ACC112 (cell line): ENCODE measurements around the gene GNAL.

Experiments
- H2AFZ ChIP-seq: fragments of 200-600 bp; sonication (generic); one replicate; pipeline ENCODE4 v1.6.0; 2017; ENCODE audit warnings: antibody characterized with exemption, low read length; ENCODE audit not compliant: unreplicated experiment
- H3K27ac ChIP-seq: fragments of 200-600 bp; sonication (generic); 2 replicates; pipeline ENCODE4 v1.5.1; 2014; ENCODE audit warnings: low read depth, mild to moderate bottlenecking, antibody characterized with exemption, low read length, moderate library complexity
- H3K27me3 ChIP-seq: fragments of 200-600 bp; sonication (generic); 2 replicates; pipeline ENCODE4 v1.6.1; 2014; ENCODE audit warnings: mild to moderate bottlenecking, antibody characterized with exemption, low read length, moderate library complexity, mixed read lengths; ENCODE audit not compliant: insufficient read depth
- H3K36me3 ChIP-seq: fragments of 200-600 bp; sonication (generic); 2 replicates; pipeline ENCODE4 v1.6.1; 2016; ENCODE audit warnings: mild to moderate bottlenecking, antibody characterized with exemption, low read length, moderate library complexity, mixed read lengths; ENCODE audit not compliant: insufficient read depth
- H3K4me1 ChIP-seq: fragments of 200-600 bp; sonication (generic); one replicate; pipeline ENCODE4 v1.6.1; 2016; ENCODE audit warnings: low read length, mixed read lengths; ENCODE audit not compliant: insufficient read depth, unreplicated experiment, control insufficient read depth
- H3K4me3 ChIP-seq: fragments of 200-600 bp; sonication (generic); 2 replicates; pipeline ENCODE4 v1.5.1; 2014; ENCODE audit warnings: mild to moderate bottlenecking, low read depth, low read length
- H3K79me2 ChIP-seq: fragments of 200-600 bp; sonication (generic); one replicate; pipeline ENCODE4 v1.6.0; 2016; ENCODE audit warnings: low read length; ENCODE audit not compliant: control insufficient read depth, unreplicated experiment, insufficient read depth

The GNAL gene

GRCh38 chr18:11868230-11868629, 179.2 kb downstream of the GNAL start:
- no peak overlapping the region for H2AFZ ChIP-seq
- H3K27me3 ChIP-seq = no peaks in the 10 kb centered on the region

GRCh38 chr18:11871501-11871900, 182.4 kb downstream of the GNAL start:
- Histone ChIP-seq H3K79me2 (no peaks in the 10 kb centered on the region), H3K4me3 (no peak overlapping the region), H3K4me1 (no peaks in the 10 kb centered on the region), H3K27me3 (no peaks in the 10 kb centered on the region), H3K36me3 (no peaks in the 10 kb centered on the region), H3K27ac (no peak overlapping the region), H2AFZ (no peak overlapping the region)

More at GRCh38 chr18:11868230-11868629, 179.2 kb downstream of the GNAL start:
- Histone ChIP-seq H3K36me3 (no peaks in the 10 kb centered on the region), H3K27ac (no peak overlapping the region), H3K4me1 (no peaks in the 10 kb centered on the region), H3K79me2 (no peaks in the 10 kb centered on the region), H3K4me3 (no peak overlapping the region)

DNA sequence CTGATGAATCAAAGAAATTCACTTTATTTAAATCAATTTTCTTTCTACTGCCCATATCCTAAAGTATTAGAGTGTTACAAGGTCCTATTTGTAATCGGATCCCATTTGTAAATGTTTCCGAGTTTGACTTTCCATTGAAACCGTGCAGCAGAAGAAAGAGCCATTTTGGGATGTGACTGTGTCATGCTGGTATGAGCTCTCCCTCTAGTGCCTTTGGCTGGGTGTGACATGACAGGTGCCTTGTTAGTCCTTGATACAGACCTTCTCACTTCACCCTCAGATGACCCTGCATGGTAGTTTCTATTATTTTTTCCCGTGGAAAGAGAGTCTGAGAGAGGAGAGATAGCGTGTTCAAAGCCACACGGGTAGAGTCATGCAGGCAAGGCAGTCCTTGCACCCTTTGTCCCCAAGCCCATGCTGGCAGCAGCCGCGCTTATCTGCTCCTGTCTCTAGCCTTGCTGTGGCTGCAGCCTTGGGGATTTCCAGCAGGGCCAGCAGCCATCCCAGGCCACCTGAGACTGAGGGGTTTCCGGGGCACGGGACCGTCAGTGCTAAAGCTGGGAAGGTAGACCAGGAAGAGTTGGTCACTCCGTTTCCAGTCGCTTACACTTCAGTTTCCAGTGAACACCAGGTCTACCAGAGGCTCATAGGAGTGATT, 183.5 kb downstream of the GNAL start:
- H3K27me3 ChIP-seq = no peaks in the 10 kb centered on the region
- H3K79me2 ChIP-seq = no peaks in the 10 kb centered on the region
- H2AFZ ChIP-seq = peak overlapping the region; percentile 27
- no peak overlapping the region for H3K4me3 ChIP-seq
- H3K36me3 ChIP-seq = no peaks in the 10 kb centered on the region
- no peaks in the 10 kb centered on the region for H3K4me1 ChIP-seq
- no peak overlapping the region for H3K27ac ChIP-seq

GRCh38 chr18:11873670-11874340, 184.7 kb downstream of the GNAL start:
- Histone ChIP-seq H3K27me3 (no peaks in the 10 kb centered on the region), H3K27ac (no peak overlapping the region), H3K4me1 (no peaks in the 10 kb centered on the region), H2AFZ (no peak overlapping the region), H3K36me3 (no peaks in the 10 kb centered on the region), H3K79me2 (no peaks in the 10 kb centered on the region), H3K4me3 (no peak overlapping the region)

- Histone ChIP-seq H3K36me3 (no peaks in the 10 kb centered on the region), H2AFZ (no peak overlapping the region), H3K4me1 (no peaks in the 10 kb centered on the region), H3K27ac (no peak overlapping the region), H3K27me3 (no peaks in the 10 kb centered on the region), H3K4me3 (no peak overlapping the region), H3K79me2 (no peaks in the 10 kb centered on the region)
These were observed 185.6 kb downstream of the GNAL start for GRCh38 chr18:11874676-11875075.

DNA sequence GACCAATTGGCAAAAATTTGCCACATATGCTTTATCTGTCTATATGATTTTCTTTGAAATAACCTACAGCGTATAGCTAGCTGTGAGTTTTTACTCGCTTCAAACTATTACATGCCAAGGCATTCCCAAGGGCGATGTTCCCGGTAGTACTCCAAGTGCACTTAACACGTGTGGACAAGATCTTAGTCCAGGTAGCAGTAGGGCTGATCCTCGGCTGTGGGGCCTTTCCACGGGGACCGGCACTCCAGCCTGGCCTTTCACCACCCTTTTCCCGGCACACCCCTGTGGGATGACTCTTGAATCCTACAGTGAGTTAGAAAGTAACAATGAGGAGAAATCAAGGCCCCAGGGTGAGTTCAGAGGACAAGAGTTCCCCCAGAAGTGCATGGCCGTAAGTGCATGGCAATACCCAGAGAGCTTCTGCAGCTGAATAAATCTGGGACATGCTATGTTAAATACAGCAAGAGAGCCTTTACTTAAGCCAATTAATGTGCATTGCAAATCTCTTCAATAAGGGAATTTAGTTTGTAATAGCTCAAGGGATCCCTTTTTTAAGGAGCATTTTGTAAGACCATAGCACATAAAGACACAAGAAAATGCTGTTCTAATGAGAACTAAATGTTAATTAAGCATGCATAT, 188.6 kb downstream of the GNAL start:
- no peak overlapping the region for H2AFZ ChIP-seq
- no peak overlapping the region for H3K27ac ChIP-seq
- no peaks in the 10 kb centered on the region for H3K4me1 ChIP-seq

DNA sequence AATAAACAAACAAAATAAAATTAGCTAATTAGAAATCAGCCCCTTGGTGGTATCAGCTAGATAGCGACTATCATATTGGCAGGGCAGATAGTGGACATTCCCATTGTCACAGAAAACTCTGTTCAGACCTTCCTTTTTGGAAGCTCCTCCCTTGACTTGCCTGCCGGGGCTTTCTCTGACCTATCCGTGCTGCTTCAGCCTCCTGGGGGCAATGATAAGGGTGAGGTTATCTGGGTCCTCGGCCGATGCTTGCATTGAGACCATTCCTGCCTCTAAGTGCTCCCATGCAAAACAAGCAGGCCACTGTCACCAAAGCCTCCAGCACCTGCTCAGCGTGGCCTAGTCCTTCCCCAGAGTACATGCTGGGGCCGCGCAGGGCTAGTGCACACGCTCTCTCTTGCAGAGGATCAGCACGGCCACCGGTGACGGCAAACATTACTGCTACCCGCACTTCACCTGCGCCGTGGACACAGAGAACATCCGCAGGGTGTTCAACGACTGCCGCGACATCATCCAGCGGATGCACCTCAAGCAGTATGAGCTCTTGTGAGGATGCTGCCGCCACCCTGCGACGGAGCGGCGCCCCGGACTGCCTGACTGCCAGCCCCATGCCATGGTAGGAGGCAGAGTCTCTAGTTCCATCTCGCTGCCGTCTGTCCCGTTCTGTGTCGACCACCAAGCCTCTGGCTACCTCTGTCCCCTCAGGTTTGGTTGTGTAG, 191.7 kb downstream of the GNAL start:
- Histone ChIP-seq H3K4me3 (no peak overlapping the region), H3K27ac (no peak overlapping the region), H3K4me1 (no peaks in the 10 kb centered on the region), H3K27me3 (no peaks in the 10 kb centered on the region), H3K36me3 (no peaks in the 10 kb centered on the region), H3K79me2 (no peaks in the 10 kb centered on the region), H2AFZ (no peak overlapping the region)

More for the DNA sequence above, 188.6 kb downstream of the GNAL start:
- no peak overlapping the region for H3K4me3 ChIP-seq
- no peaks in the 10 kb centered on the region for H3K36me3 ChIP-seq
- no peaks in the 10 kb centered on the region for H3K27me3 ChIP-seq
- no peaks in the 10 kb centered on the region for H3K79me2 ChIP-seq

- Histone ChIP-seq H3K79me2 (no peaks in the 10 kb centered on the region), H3K4me1 (no peaks in the 10 kb centered on the region), H3K27me3 (no peaks in the 10 kb centered on the region), H3K27ac (no peak overlapping the region), H2AFZ (no peak overlapping the region), H3K4me3 (no peak overlapping the region), H3K36me3 (no peaks in the 10 kb centered on the region)
These were observed 193.6 kb downstream of the GNAL start for GRCh38 chr18:11882636-11883035.

DNA sequence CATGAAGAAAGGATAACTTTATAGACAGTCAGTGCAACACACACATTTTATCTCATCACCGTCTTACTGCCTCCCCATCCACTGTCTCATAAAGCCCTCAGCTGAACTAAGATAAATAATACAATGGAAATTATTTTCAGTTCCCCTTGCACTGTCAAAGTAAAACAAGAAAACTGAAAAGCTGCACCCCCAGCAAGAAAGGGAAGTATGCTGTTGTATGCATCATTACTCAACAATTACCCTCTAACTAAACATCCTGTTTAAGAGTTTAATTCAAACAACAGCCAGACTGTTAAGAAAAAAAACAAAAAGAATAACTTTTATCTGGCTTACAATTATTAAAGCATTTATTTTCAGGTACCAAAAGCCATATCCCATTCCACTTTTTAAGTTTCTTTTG, 194.1 kb downstream of the GNAL start:
- no peak overlapping the region for H2AFZ ChIP-seq
- H3K4me3 ChIP-seq = no peak overlapping the region
- no peaks in the 10 kb centered on the region for H3K4me1 ChIP-seq
- no peaks in the 10 kb centered on the region for H3K79me2 ChIP-seq
- no peaks in the 10 kb centered on the region for H3K36me3 ChIP-seq
- H3K27ac ChIP-seq = no peak overlapping the region
- no peaks in the 10 kb centered on the region for H3K27me3 ChIP-seq

DNA sequence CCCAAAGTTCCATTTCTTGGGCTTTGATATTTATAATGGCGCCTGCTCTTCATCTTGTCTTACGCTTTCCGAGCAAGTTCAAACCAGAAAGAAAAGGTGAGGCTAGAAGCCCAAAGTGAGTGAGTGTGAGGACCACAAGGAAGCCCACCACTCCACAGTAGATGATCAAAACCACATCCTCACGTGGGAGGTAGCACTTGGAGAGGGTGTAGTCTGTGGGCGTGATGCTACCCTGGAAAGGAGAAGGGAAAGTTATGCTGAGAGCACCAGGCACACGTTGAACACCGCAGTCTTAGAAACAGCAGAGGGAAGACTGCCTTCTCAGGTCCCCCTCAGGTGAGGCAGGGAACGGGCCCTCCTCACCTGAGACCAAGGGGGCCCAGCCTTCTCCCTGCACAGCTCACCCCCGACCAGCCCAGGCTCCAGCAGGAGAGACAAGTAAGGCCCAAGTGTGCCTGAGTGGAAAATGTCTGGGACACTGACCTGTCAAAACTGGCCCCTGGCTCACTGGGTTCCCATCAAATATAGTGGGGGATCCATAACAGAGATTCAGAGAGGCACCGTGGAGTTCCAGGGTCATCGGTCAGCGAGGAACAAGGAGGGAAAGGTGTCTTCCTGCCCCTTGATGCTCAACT, 195.4 kb downstream of the GNAL start:
- no peaks in the 10 kb centered on the region for H3K27me3 ChIP-seq
- no peaks in the 10 kb centered on the region for H3K36me3 ChIP-seq
- H3K4me3 ChIP-seq = no peak overlapping the region
- H3K79me2 ChIP-seq = no peaks in the 10 kb centered on the region
- no peaks in the 10 kb centered on the region for H3K4me1 ChIP-seq
- H3K27ac ChIP-seq = no peak overlapping the region
- no peak overlapping the region for H2AFZ ChIP-seq
